Uterus (tissue), 4 donors: ENCODE results near the gene OR8G5. TPM values are rescaled to one million over a fixed set of nuclear protein-coding genes. Genes with fewer than 3 reads are reported as not detected.

Experiments used
- DNase-seq, 2 donors: peaks; one replicate each; pipeline ENCODE4 v3.0.0-alpha.2; 2019 to 2020
- H3K27ac ChIP-seq, 2 donors: fragments of 200-600 bp; sonication (generic); 1 replicate in 1 of 2; 2 replicates in 1 of 2; pipeline ENCODE4 v1.5.1; 2016 to 2018
- H3K27me3 ChIP-seq, 2 donors: fragments of 200-600 bp; sonication (generic); one replicate each; pipeline ENCODE4 v1.5.1; 2018 to 2019; ENCODE audit warnings: control low read depth in 1 of 2
- H3K36me3 ChIP-seq, 2 donors: fragments of 200-600 bp; sonication (generic); one replicate each; pipeline ENCODE4 v1.5.1; 2019; ENCODE audit warnings: control low read depth in 1 of 2
- H3K4me1 ChIP-seq, 2 donors: fragments of 200-600 bp; sonication (generic); one replicate each; pipeline ENCODE4 v1.5.1; 2018 to 2019; ENCODE audit warnings: control low read depth in 1 of 2
- H3K4me3 ChIP-seq, 2 donors: fragments of 200-600 bp; sonication (generic); 1 replicate in 1 of 2; 2 replicates in 1 of 2; pipeline ENCODE4 v1.5.1; 2018 to 2019; ENCODE audit warnings: mild to moderate bottlenecking in 1 of 2
- H3K9me3 ChIP-seq, 2 donors: fragments of 200-600 bp; sonication (generic); one replicate each; pipeline ENCODE4 v1.5.1; 2019; ENCODE audit warnings: control low read depth in 1 of 2
- POLR2A ChIP-seq, 2 donors: fragments of 450-650 bp; IDR thresholded peaks; one replicate each; pipeline ENCODE4 v1.6.1; 2016; ENCODE audit warnings: antibody characterized with exemption in 2 of 2, mild to moderate bottlenecking in 1 of 2, moderate library complexity in 1 of 2
- intact Hi-C: fragments of 100-400 bp; cut with DNase I; formaldehyde crosslinking; loops from one replicate; pipeline ENCODE4 v1.15.1; 2023; ENCODE audit warnings: low total_unique reads
- total RNA-seq, 4 donors: library from RNA; depleted of rRNA in 3 of 4; stranded (reverse); fragments of >200 nt in 3 of 4; gene quantifications; one replicate each; pipeline versions ENCODE4 v1.1.0 to v1.2.4, GENCODE V29; 2014 to 2023
- TF ChIP-seq, protein P1 (sequence below), 4 experiments: fragments of 200-600 bp in 2 of 4; fragments of 450-650 bp in 2 of 4; sonication (generic) in 2 of 4; IDR thresholded peaks; one replicate each; pipeline ENCODE4 v1.5.1; 2016 to 2019; ENCODE audit warnings: antibody characterized with exemption in 4 of 4, mild to moderate bottlenecking in 2 of 4, moderate library complexity in 1 of 4
- donor health status: DM: yes; HTN: yes; CAD: no.

The OR8G5 gene
- total RNA-seq, 4 donors from 2014 or later, result not detected

DNA sequence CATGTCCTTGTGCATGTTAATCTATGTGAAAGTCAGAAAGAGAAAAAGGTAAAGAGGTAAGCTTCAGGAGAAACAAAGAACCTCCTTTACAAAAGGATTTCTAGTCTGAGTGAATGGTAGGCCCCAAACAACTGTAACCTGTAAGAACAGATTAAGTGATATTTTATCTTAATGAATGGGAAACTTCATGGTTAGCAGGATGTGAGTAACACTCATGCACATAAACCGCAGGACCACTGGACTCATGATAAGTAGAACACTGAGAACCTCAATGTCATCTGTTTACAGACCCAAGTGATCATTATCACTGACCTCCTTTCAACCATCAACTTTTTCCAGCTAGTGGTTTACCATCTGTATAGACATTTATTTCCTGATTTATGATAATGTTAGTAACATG is 19.9 kb downstream of the OR8G5 start:
- no peaks in the 10 kb centered on the region for H3K36me3 ChIP-seq
- H3K27ac ChIP-seq, result no peak overlapping the region
- no peaks in the 10 kb centered on the region for H3K4me1 ChIP-seq
- no peaks in the 10 kb centered on the region for H3K9me3 ChIP-seq
- DNase-seq, result no peak
- H3K27me3 ChIP-seq, result no peaks in the 10 kb centered on the region
- TF ChIP-seq, protein P1, sequence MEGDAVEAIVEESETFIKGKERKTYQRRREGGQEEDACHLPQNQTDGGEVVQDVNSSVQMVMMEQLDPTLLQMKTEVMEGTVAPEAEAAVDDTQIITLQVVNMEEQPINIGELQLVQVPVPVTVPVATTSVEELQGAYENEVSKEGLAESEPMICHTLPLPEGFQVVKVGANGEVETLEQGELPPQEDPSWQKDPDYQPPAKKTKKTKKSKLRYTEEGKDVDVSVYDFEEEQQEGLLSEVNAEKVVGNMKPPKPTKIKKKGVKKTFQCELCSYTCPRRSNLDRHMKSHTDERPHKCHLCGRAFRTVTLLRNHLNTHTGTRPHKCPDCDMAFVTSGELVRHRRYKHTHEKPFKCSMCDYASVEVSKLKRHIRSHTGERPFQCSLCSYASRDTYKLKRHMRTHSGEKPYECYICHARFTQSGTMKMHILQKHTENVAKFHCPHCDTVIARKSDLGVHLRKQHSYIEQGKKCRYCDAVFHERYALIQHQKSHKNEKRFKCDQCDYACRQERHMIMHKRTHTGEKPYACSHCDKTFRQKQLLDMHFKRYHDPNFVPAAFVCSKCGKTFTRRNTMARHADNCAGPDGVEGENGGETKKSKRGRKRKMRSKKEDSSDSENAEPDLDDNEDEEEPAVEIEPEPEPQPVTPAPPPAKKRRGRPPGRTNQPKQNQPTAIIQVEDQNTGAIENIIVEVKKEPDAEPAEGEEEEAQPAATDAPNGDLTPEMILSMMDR (IDR thresholded peaks at IDR 0.05), result no peak
- TF ChIP-seq POLR2A (IDR thresholded peaks at IDR 0.05), result no peak
- no peak overlapping the region for H3K4me3 ChIP-seq
- intact Hi-C loops, result no loop called here

DNA sequence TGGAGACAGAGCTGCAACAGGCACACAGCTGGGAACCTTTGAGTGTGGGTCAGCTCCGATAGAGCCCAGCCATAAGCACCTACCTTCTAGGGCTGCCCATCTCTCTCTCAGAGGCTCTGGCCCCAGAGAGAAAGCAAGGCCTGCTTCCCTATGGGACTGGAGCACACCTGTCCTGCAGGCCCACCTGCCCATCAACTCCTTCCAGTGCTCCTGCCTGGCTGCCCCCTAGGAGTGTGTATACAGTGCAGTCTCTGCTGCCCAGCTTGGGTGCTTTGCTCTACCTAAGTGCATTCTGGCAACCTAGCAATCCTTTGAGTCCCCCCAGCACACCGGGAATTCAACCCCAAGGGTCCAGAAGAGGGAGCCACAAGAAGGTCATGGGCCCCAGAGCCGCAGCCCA is 21.0 kb downstream of the OR8G5 start:
- Histone ChIP-seq H3K27ac (no peak overlapping the region), H3K4me1 (no peaks in the 10 kb centered on the region), H3K4me3 (no peak overlapping the region), H3K27me3 (no peaks in the 10 kb centered on the region), H3K36me3 (no peaks in the 10 kb centered on the region), H3K9me3 (no peaks in the 10 kb centered on the region)
- no peak for TF ChIP-seq POLR2A (IDR thresholded peaks at IDR 0.05)
- TF ChIP-seq, protein P1 (IDR thresholded peaks at IDR 0.05), result no peak
- DNase-seq, result no peak
- intact Hi-C loops, result no loop called here

DNA sequence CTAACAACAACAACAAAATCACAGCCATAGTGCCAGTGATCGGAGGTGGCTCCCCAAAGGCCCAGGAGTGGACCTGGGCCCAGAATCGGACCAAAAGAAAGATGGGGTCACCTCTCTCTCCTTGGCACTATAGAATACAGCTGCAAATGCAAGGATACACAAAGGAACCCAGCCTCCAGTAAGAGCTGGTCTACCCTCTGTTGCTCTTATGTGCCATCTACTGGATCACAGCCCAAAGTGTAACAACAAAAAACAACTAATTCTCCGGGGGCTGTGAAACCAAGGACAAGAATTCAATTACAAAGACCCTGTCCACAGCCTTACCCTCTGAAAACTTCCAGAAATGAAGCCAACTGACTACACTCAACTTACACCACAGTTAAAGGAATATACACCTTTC is 21.6 kb downstream of the OR8G5 start:
- no peaks in the 10 kb centered on the region for H3K36me3 ChIP-seq
- no peaks in the 10 kb centered on the region for H3K4me1 ChIP-seq
- H3K9me3 ChIP-seq, result no peaks in the 10 kb centered on the region
- no peak for DNase-seq
- no peak overlapping the region for H3K4me3 ChIP-seq
- intact Hi-C loops, result no loop called here
- TF ChIP-seq, protein P1 (IDR thresholded peaks at IDR 0.05), result no peak
- TF ChIP-seq POLR2A (IDR thresholded peaks at IDR 0.05), result no peak
- no peak overlapping the region for H3K27ac ChIP-seq
- no peaks in the 10 kb centered on the region for H3K27me3 ChIP-seq

DNA sequence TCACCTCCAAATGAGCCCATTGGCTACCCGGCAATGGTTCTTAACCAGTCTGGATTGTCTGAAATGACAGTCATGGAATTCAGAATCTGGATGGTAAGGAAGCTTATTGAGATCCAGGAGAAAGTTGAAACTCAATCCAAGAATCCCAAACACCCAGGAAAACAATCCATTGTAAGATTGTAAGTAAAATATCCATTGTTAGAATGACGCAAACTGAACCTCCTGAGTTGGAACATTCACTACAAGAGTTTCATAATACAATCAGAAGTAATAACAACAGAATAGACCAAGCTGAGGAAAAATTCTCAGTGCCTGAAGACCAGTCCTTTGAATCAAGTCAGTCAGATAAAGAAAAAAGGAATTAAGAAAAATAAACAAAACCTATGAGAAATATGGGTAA is 22.1 kb downstream of the OR8G5 start:
- intact Hi-C loops, result no loop called here
- Histone ChIP-seq H3K27me3 (no peaks in the 10 kb centered on the region), H3K27ac (no peak overlapping the region), H3K4me1 (no peaks in the 10 kb centered on the region), H3K9me3 (no peaks in the 10 kb centered on the region), H3K36me3 (no peaks in the 10 kb centered on the region), H3K4me3 (no peak overlapping the region)
- TF ChIP-seq POLR2A (IDR thresholded peaks at IDR 0.05), result no peak
- TF ChIP-seq, protein P1 (IDR thresholded peaks at IDR 0.05), result no peak
- no peak for DNase-seq

DNA sequence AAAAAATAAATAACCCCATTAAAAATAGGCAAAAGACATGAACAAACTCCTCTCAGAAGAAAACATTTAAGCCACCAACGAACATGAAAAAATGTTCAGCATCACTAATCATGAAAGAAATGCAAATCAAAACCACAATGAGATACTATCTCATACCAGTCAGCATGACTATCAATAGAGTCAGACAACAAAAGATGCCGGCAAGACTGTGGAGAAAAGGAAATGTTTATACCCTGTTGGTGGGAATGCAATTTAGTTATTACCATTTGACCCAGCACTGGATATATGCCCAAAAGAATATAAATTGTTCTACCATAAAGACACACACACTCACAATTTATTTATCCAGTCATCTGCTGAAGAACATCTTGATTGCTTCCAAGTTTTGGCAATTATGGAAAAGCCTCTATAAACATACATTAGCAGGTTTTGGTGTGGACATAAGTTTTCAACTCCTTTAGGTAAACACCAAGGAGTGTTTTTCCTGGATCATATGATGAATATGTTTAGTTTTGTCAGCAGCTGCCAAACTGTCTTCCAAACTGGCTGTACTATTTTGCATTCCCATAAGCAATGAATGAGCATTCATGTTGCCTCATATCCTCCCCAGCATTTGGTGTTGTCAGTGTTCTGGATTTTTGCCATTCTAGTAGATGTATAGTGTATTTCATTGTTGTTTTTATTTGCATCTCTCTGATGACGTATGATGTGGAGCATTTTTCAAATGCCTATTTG is 29.6 kb downstream of the OR8G5 start:
- Histone ChIP-seq H3K36me3 (no peaks in the 10 kb centered on the region), H3K4me1 (no peaks in the 10 kb centered on the region), H3K4me3 (no peak overlapping the region), H3K27me3 (no peaks in the 10 kb centered on the region), H3K9me3 (no peaks in the 10 kb centered on the region), H3K27ac (no peak overlapping the region)
- no peak for DNase-seq
- TF ChIP-seq, protein P1 (IDR thresholded peaks at IDR 0.05), result no peak
- no peak for TF ChIP-seq POLR2A (IDR thresholded peaks at IDR 0.05)
- intact Hi-C loops, result no loop called here
